ENCODE measurements around the gene MAPKAPK5. TPM values are rescaled to one million over a fixed set of nuclear protein-coding genes. Genes with fewer than 3 reads are reported as not detected.

Gene MAPKAPK5
- total RNA-seq, 1 experiment from 2014 or later, result 85.7 TPM

GRCh38 chr12:111905502-111905901, 63.5 kb downstream of the MAPKAPK5 start:
- H4K5ac ChIP-seq (ENCODE audit: insufficient read length, low read depth, low read length), result no peak overlapping the region
- no peak overlapping the region for H3K56ac ChIP-seq (ENCODE audit: insufficient read length, low read depth, low read length)
- H2AK5ac ChIP-seq (ENCODE audit: insufficient read length, low read length), result no peak overlapping the region
- Mint-ChIP-seq H3K36me3 (ENCODE audit: insufficient read depth in 1 of 3, low read depth in 3 of 3) (peaks cover 12 to 15% (median 14%) of the 10 kb centered on the region in 3 experiments; a peak in 6 of 7 replicates), H3K4me1 (no peaks in the 10 kb centered on the region; a peak in 1 of 4 replicates), H3K4me3 (no peak overlapping the region), H3K27me3 (ENCODE audit: low read depth) (peaks cover 2% of the 10 kb centered on the region; the same call in 1 of the 2 replicates), H3K27ac (no peak overlapping the region), H3K9me3 (peaks cover 15 to 21% of the 10 kb centered on the region in 2 experiments)
- H3K9me3 ChIP-seq (ENCODE audit: control insufficient read depth, low read depth, low read length), result no peaks in the 10 kb centered on the region
- H3K4me2 ChIP-seq (ENCODE audit: insufficient read depth, insufficient read length, low read length), result no peak overlapping the region
- H3K27ac ChIP-seq (ENCODE audit: insufficient read length, low read depth, low read length), result no peak overlapping the region
- no peak for DNase-seq
- no peaks in the 10 kb centered on the region for H3K79me1 ChIP-seq (ENCODE audit: insufficient read depth, low read depth, low read length, poor library complexity, severe bottlenecking)
- H2BK15ac ChIP-seq (ENCODE audit: low read depth, low read length), result no peak overlapping the region
- no peak overlapping the region for H3K18ac ChIP-seq (ENCODE audit: insufficient read length, low read depth, low read length)
- no CpG with 5 or more reads among the region's 3 CpGs for WGBS (ENCODE audit: extremely low coverage, insufficient read length, low lambda C conversion rate)
- no peaks in the 10 kb centered on the region for H3K23me2 ChIP-seq (ENCODE audit: insufficient read length, low read depth, low read length, poor library complexity, severe bottlenecking)
- H3K79me2 ChIP-seq (ENCODE audit: insufficient read depth, low read length), result no peaks in the 10 kb centered on the region
- H2AFZ ChIP-seq (ENCODE audit: low read length), result no peak overlapping the region
- H2BK12ac ChIP-seq (ENCODE audit: insufficient read length, low read depth, low read length), result no peak overlapping the region
- no peak overlapping the region for H2BK20ac ChIP-seq (ENCODE audit: low read depth, low read length, poor library complexity, severe bottlenecking)
- no peak overlapping the region for H3T11ph ChIP-seq (ENCODE audit: low read length)
- no peaks in the 10 kb centered on the region for H3K27me3 ChIP-seq (ENCODE audit: insufficient read depth, low read length)
- H2BK120ac ChIP-seq (ENCODE audit: low read depth, low read length, poor library complexity, severe bottlenecking), result no peak overlapping the region
- no peak overlapping the region for H3K14ac ChIP-seq (ENCODE audit: insufficient read depth, low read length)
- H4K8ac ChIP-seq (replicated peaks; ENCODE audit: insufficient read length, low read depth, low read length), result no peak overlapping the region
- no peak overlapping the region for H3K23ac ChIP-seq (ENCODE audit: insufficient read length, low read depth, low read length)
- no peaks in the 10 kb centered on the region for H4K20me1 ChIP-seq (ENCODE audit: control insufficient read depth, insufficient read depth, insufficient read length)
- no peak overlapping the region for H2BK5ac ChIP-seq (ENCODE audit: insufficient read length, low read length)
- H3K4me1 ChIP-seq (ENCODE audit: insufficient read depth, low read length), result no peaks in the 10 kb centered on the region
- H3K9ac ChIP-seq (ENCODE audit: extremely low read depth, insufficient read length, low read length), result no peak overlapping the region
- TF ChIP-seq, protein P1, sequence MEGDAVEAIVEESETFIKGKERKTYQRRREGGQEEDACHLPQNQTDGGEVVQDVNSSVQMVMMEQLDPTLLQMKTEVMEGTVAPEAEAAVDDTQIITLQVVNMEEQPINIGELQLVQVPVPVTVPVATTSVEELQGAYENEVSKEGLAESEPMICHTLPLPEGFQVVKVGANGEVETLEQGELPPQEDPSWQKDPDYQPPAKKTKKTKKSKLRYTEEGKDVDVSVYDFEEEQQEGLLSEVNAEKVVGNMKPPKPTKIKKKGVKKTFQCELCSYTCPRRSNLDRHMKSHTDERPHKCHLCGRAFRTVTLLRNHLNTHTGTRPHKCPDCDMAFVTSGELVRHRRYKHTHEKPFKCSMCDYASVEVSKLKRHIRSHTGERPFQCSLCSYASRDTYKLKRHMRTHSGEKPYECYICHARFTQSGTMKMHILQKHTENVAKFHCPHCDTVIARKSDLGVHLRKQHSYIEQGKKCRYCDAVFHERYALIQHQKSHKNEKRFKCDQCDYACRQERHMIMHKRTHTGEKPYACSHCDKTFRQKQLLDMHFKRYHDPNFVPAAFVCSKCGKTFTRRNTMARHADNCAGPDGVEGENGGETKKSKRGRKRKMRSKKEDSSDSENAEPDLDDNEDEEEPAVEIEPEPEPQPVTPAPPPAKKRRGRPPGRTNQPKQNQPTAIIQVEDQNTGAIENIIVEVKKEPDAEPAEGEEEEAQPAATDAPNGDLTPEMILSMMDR (conservative IDR thresholded peaks at IDR 0.05), result no peak
- H3K4ac ChIP-seq (ENCODE audit: low read depth, low read length), result no peak overlapping the region
- no peak overlapping the region for H4K91ac ChIP-seq (ENCODE audit: insufficient read length, low read depth, low read length)

Data from H9 (cell line).